Fibroblast of villous mesenchyme (primary cell): Measurements from ENCODE around the gene ASS1. TPM values are rescaled to one million over a fixed set of nuclear protein-coding genes. Genes with fewer than 3 reads are reported as not detected.

Experiments
- DNase-seq: peaks from one replicate; pipeline ENCODE4 v3.0.0-alpha.2; 2010; ENCODE audit warnings: low read depth
- H3K4me3 ChIP-seq: 2 replicates; pipeline ENCODE4 v1.5.1; 2011; ENCODE audit warnings: low read depth, mild to moderate bottlenecking, low read length
- small RNA-seq: library from RNA; depleted of rRNA; stranded (forward); fragments of <200 nt; gene quantifications from one replicate; pipeline ENCODE3, GENCODE V24; 2012
- total RNA-seq: library from RNA; depleted of rRNA; stranded (reverse); fragments of >200 nt; gene quantifications from 2 replicates; pipeline ENCODE4 v1.2.3, GENCODE V29; 2012
- TF ChIP-seq, protein P1 (sequence below): IDR thresholded peaks from 2 replicates; pipeline ENCODE4 v1.5.1; 2012; ENCODE audit warnings: low read depth, mild to moderate bottlenecking, low read length; ENCODE audit not compliant: insufficient read depth

ASS1 gene
- total RNA-seq, 1 donor = 230 TPM

DNA sequence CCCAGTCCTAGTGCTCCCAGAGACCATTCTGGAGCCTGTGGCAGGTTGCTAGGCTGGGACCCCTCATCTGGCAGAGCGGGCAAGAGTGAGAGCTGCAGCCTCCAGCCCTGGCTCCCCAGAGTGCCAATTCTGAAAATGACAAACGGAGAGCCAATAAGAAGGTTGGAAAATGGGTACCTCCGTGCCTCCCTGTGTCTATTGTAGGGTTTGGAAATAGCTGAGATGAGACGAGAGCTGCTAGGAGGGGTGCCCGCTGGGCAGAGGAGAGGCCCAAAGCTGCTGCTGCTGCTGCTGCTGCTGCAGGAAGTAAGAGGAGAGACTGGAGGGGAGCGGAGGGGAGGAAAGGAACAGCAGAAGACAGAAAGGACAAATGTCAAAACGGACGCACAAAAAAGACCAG lies 98.6 kb downstream of the ASS1 start:
- no peak overlapping the region for H3K4me3 ChIP-seq
- no peak for DNase-seq
- TF ChIP-seq, protein P1, sequence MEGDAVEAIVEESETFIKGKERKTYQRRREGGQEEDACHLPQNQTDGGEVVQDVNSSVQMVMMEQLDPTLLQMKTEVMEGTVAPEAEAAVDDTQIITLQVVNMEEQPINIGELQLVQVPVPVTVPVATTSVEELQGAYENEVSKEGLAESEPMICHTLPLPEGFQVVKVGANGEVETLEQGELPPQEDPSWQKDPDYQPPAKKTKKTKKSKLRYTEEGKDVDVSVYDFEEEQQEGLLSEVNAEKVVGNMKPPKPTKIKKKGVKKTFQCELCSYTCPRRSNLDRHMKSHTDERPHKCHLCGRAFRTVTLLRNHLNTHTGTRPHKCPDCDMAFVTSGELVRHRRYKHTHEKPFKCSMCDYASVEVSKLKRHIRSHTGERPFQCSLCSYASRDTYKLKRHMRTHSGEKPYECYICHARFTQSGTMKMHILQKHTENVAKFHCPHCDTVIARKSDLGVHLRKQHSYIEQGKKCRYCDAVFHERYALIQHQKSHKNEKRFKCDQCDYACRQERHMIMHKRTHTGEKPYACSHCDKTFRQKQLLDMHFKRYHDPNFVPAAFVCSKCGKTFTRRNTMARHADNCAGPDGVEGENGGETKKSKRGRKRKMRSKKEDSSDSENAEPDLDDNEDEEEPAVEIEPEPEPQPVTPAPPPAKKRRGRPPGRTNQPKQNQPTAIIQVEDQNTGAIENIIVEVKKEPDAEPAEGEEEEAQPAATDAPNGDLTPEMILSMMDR = no peak

DNA sequence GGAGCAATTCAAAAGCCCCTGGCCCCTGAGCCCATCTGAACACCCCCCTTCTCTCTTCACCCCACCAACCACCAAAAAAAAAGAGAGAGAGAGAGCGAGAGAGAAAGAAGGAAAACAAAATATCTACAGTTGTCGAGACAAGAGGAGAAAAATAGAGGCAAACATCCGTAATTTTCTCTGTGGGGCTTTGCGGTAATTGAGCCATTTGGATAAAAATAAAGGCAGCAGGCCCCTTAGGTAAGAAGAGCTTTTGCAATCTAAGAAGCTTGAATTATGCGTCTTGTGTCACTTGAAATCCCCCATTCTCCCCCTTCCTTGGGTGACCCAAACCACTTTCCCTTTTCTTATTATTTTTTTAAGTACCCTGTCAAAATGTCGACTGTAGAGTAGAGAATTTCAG lies 99.1 kb downstream of the ASS1 start:
- H3K4me3 ChIP-seq = no peak overlapping the region
- TF ChIP-seq, protein P1 = no peak
- DNase-seq = no peak

DNA sequence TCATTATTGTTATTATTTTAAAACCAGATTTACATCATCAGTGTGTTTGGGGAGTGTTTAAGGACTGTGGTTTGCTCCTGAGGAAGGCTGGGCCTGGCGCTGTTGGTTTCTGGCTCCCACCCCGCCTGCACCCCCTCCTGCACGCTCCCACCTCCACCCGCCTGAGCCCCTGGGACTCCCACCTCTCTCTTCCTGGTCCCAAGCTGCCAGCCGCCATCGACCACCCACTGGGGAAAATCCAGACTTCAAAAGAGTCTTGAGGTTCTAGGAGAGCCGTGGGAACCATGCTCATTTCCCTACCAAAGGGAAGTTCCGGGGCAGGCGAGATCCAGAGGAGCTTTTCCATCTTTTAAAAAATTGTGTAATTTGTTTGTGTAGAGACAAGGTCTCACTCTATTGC lies 99.6 kb downstream of the ASS1 start:
- TF ChIP-seq, protein P1 = no peak
- no peak for DNase-seq
- no peak overlapping the region for H3K4me3 ChIP-seq

DNA sequence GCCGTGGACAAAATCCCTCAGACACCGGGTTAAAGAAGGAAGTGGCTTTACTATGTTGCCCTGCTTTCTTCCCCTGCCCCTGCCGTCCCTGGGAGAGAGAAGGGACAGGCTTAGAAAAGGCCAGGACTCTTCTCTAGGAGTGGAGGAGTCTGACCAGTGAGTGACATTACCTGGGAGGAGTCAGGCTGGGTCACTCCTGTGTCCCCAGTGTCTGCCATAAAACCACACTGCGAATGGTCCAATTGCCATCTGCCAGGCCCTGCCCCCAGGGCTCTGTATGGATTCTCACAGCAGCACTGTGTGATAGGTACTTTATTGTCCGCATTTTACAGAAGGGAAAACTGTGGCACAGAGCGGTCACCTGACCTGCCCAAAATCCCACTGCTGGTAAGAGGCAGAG lies 103.3 kb downstream of the ASS1 start:
- H3K4me3 ChIP-seq = no peak overlapping the region
- no peak for DNase-seq
- TF ChIP-seq, protein P1 = no peak

DNA sequence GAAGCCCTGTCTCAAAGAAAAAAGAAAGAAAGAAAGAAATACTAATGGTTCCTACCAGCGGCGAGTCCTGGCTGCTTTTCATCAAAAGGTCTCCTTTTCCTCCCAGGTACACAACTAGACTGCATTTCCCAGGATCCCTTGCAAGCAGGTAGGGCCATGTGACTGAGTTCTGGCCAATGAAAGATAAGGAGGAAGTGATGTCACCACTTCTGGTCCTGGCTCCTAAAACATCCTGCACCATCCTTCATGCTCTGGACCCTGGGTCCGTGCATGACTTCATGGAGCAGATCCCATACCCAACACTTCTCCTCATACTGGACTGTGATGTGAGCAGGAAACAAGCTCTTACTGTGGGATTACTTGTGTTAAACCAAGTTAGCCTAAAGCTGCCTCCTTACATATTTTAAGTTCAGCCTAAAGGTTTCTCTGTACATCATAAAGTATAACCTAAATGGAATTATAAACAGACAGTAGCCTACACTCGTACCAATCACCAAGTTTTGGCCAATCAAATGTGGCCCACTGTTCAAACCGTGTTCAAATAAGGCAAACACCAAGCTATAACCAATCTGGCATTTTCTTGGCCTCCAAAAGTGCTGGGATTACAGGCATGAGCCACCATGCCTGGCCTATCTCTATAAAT lies 104.5 kb downstream of the ASS1 start:
- no peak overlapping the region for H3K4me3 ChIP-seq
- TF ChIP-seq, protein P1 = no peak
- DNase-seq = no peak

Small RNAs within 50 kb of the gene (small RNA-seq; reads per million reads assigned to genes)
- not detected for gene RN7SL665P

Other genes with a start within 250 kb of the ASS1 start
- gene HMCN2, start 179.2 kb upstream of the ASS1 start, total RNA-seq = under 0.01 TPM in 1 of 2 replicates, not detected in the other
- gene FUBP3, start 134.6 kb downstream of the ASS1 start, total RNA-seq = 37.0 and 39.3 TPM in 2 replicates
- not detected in 2 replicates for gene PRDM12, start 219.6 kb downstream of the ASS1 start, total RNA-seq
- 19.3 and 32.8 TPM in 2 replicates for gene EXOSC2, start 248.8 kb downstream of the ASS1 start, total RNA-seq